Panc1 (cell line): ENCODE measurements around the gene RC3H1. TPM values are rescaled to one million over a fixed set of nuclear protein-coding genes. Genes with fewer than 3 reads are reported as not detected.

Source experiments
- ATAC-seq: fragments of 200-7000 bp; cut with Tn5 transposase; 2 replicates; pipeline ENCODE4 v1.9.1; 2020; ENCODE audit warnings: mild to moderate bottlenecking, moderate library complexity
- BruUV-seq: library from RNA; stranded (reverse); fragments of 400-500 nt; replicated peaks from 2 replicates; lab custom pipeline; 2021; lab: Mats Ljungman, UMichigan
- CTCF ChIA-PET: fragments of 300-600 bp; sonication (Branson Sonifier 250); formaldehyde crosslinking; loops from one replicate; lab custom pipeline; 2022; ENCODE audit warnings: antibody characterized with exemption; lab: Charles Lee
- POLR2A ChIA-PET: fragments of 300-600 bp; sonication (Branson Sonifier 250); formaldehyde crosslinking; loops from one replicate; lab custom pipeline; 2022; ENCODE audit warnings: antibody characterized with exemption; lab: Charles Lee
- DNase-seq: peaks from one replicate; pipeline ENCODE4 v3.0.0-alpha.2; 2010; ENCODE audit warnings: low read depth, low spot score
- H3K27ac ChIP-seq: 2 replicates; pipeline ENCODE4 v1.5.1; 2011; ENCODE audit warnings: mild to moderate bottlenecking, low read length, inconsistent platforms
- H3K27me3 ChIP-seq: fragments of 200-500 bp; sonication (Bioruptor generic); 2 replicates; pipeline ENCODE4 v1.6.0; 2014; ENCODE audit warnings: low read length, inconsistent platforms; ENCODE audit not compliant: control insufficient read depth, insufficient read depth
- H3K36me3 ChIP-seq: fragments of 200-500 bp; sonication (Bioruptor generic); 2 replicates; pipeline ENCODE4 v1.5.1; 2014; ENCODE audit warnings: inconsistent platforms, mild to moderate bottlenecking, low read length, moderate library complexity; ENCODE audit not compliant: control insufficient read depth, insufficient read depth
- H3K4me1 ChIP-seq: 2 replicates; pipeline ENCODE4 v1.5.1; 2011; ENCODE audit warnings: inconsistent platforms, mild to moderate bottlenecking, low read length, moderate library complexity; ENCODE audit not compliant: control insufficient read depth, insufficient read depth
- H3K4me3 ChIP-seq, 2 experiments: 2 replicates each; pipeline ENCODE4 v1.5.1; 2011 to 2012; ENCODE audit warnings: low read depth in 2 of 2, low read length in 2 of 2, mild to moderate bottlenecking in 2 of 2, inconsistent platforms in 1 of 2, moderate library complexity in 1 of 2
- H3K9me3 ChIP-seq: fragments of 200-500 bp; sonication (Bioruptor generic); 2 replicates; pipeline ENCODE4 v1.5.1; 2014; ENCODE audit warnings: low read depth, mild to moderate bottlenecking, inconsistent platforms, low read length, moderate library complexity; ENCODE audit not compliant: control insufficient read depth, insufficient read depth
- POLR2AphosphoS5 ChIP-seq: IDR thresholded peaks from 2 replicates; pipeline ENCODE4 v1.6.1; 2012; ENCODE audit warnings: mild to moderate bottlenecking, low read depth, low read length, moderate library complexity
- SIN3A ChIP-seq: IDR thresholded peaks from 2 replicates; pipeline ENCODE4 v1.6.1; 2012; ENCODE audit warnings: low read depth, mild to moderate bottlenecking, low read length, moderate library complexity, borderline replicate concordance; ENCODE audit not compliant: insufficient read depth
- TCF7L2 ChIP-seq: IDR thresholded peaks from 2 replicates; pipeline ENCODE4 v1.6.1; 2011; ENCODE audit warnings: mild to moderate bottlenecking, low read depth, low read length, inconsistent platforms
- in situ Hi-C: cut with HindIII; loops from 2 replicates; pipeline ENCODE4 v1.10.0; 2016; ENCODE audit warnings: low sequenced_read_pairs, low pct_unique_long_range_greater_than_20kb
- intact Hi-C: fragments of 100-400 bp; cut with micrococcal nuclease; formaldehyde crosslinking; loops from one replicate; pipeline ENCODE4 v1.10.0; 2022; ENCODE audit not compliant: unreplicated experiment
- total RNA-seq: library from RNA; stranded (reverse); gene quantifications from one replicate; pipeline ENCODE4 v1.2.1, GENCODE V29; 2021; ENCODE audit not compliant: unreplicated experiment
- TF ChIP-seq, protein P1 (sequence below): fragments of 450-650 bp; IDR thresholded peaks from 2 replicates; pipeline ENCODE4 v1.5.1; 2017; ENCODE audit warnings: mild to moderate bottlenecking
- TF ChIP-seq, protein P2 (sequence below), 2 experiments: IDR thresholded peaks; 2 replicates each; pipeline ENCODE4 v1.6.1; 2011 to 2012; ENCODE audit warnings: low read depth in 2 of 2, control low read depth in 1 of 2, low read length in 1 of 2, mild to moderate bottlenecking in 1 of 2, moderate library complexity in 1 of 2; ENCODE audit not compliant: insufficient read depth in 1 of 2

RC3H1 gene
- total RNA-seq, 1 experiment from 2014 or later = 21.4 TPM

- ATAC-seq (no peak), DNase-seq (no peak)
- Histone ChIP-seq H3K4me1 (peaks cover 31% of the 10 kb centered on the region), H3K4me3 (no peak overlapping the region), H3K27me3 (no peaks in the 10 kb centered on the region), H3K9me3 (no peaks in the 10 kb centered on the region), H3K27ac (no peak overlapping the region), H3K36me3 (peaks cover 12% of the 10 kb centered on the region)
- ChIA-PET POLR2A (no interaction called here), CTCF (no interaction called here)
- no TSS peak for BruUV-seq
- intact Hi-C loops (no loop called here), in situ Hi-C loops (no loop called here)
- TF ChIP-seq, protein P1, sequence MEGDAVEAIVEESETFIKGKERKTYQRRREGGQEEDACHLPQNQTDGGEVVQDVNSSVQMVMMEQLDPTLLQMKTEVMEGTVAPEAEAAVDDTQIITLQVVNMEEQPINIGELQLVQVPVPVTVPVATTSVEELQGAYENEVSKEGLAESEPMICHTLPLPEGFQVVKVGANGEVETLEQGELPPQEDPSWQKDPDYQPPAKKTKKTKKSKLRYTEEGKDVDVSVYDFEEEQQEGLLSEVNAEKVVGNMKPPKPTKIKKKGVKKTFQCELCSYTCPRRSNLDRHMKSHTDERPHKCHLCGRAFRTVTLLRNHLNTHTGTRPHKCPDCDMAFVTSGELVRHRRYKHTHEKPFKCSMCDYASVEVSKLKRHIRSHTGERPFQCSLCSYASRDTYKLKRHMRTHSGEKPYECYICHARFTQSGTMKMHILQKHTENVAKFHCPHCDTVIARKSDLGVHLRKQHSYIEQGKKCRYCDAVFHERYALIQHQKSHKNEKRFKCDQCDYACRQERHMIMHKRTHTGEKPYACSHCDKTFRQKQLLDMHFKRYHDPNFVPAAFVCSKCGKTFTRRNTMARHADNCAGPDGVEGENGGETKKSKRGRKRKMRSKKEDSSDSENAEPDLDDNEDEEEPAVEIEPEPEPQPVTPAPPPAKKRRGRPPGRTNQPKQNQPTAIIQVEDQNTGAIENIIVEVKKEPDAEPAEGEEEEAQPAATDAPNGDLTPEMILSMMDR = no peak
- no peak for TF ChIP-seq POLR2AphosphoS5
- TF ChIP-seq, protein P2, sequence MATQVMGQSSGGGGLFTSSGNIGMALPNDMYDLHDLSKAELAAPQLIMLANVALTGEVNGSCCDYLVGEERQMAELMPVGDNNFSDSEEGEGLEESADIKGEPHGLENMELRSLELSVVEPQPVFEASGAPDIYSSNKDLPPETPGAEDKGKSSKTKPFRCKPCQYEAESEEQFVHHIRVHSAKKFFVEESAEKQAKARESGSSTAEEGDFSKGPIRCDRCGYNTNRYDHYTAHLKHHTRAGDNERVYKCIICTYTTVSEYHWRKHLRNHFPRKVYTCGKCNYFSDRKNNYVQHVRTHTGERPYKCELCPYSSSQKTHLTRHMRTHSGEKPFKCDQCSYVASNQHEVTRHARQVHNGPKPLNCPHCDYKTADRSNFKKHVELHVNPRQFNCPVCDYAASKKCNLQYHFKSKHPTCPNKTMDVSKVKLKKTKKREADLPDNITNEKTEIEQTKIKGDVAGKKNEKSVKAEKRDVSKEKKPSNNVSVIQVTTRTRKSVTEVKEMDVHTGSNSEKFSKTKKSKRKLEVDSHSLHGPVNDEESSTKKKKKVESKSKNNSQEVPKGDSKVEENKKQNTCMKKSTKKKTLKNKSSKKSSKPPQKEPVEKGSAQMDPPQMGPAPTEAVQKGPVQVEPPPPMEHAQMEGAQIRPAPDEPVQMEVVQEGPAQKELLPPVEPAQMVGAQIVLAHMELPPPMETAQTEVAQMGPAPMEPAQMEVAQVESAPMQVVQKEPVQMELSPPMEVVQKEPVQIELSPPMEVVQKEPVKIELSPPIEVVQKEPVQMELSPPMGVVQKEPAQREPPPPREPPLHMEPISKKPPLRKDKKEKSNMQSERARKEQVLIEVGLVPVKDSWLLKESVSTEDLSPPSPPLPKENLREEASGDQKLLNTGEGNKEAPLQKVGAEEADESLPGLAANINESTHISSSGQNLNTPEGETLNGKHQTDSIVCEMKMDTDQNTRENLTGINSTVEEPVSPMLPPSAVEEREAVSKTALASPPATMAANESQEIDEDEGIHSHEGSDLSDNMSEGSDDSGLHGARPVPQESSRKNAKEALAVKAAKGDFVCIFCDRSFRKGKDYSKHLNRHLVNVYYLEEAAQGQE (IDR thresholded peaks at IDR 0.05; ENCODE audit: insufficient read depth in 1 of 2, low read depth in 2 of 2, low read length in 1 of 2) = no peak
- TF ChIP-seq TCF7L2 = no peak
- TF ChIP-seq SIN3A = no peak
These were observed 3.6 kb downstream of the RC3H1 start for GRCh38 chr1:174018565-174018964.

GRCh38 chr1:174017231-174017970, 4.8 kb downstream of the RC3H1 start:
- no peak for DNase-seq
- peaks cover 23% of the 10 kb centered on the region; the same call in 1 of the 2 replicates for H3K4me1 ChIP-seq
- no peak overlapping the region for H3K4me3 ChIP-seq
- no peaks in the 10 kb centered on the region for H3K9me3 ChIP-seq
- TF ChIP-seq, protein P2 (IDR thresholded peaks at IDR 0.05; ENCODE audit: insufficient read depth in 1 of 2, low read depth in 2 of 2, low read length in 1 of 2) = no peak
- TF ChIP-seq SIN3A (no peak), TCF7L2 (no peak), POLR2AphosphoS5 (no peak)
- TF ChIP-seq, protein P1 = no peak
- H3K27ac ChIP-seq = no peak overlapping the region
- in situ Hi-C loops = no loop called here
- no TSS peak for BruUV-seq
- ChIA-PET POLR2A (no interaction called here), CTCF (no interaction called here)
- ATAC-seq = no peak
- H3K36me3 ChIP-seq = peaks cover 12% of the 10 kb centered on the region
- H3K27me3 ChIP-seq = no peaks in the 10 kb centered on the region
- intact Hi-C loops = no loop called here
